IMR-90 (cell line): ENCODE measurements around the gene TIGD3. TPM values are rescaled to one million over a fixed set of nuclear protein-coding genes. Genes with fewer than 3 reads are reported as not detected.

Source experiments
- polyA plus RNA-seq, 3 experiments: library from polyadenylated mRNA; depleted of rRNA; stranded (reverse); fragments of >200 nt; gene quantifications; 2 replicates each; pipeline ENCODE4 v1.2.3, GENCODE V29; 2012; ENCODE audit warnings: low replicate concordance in 1 of 3
- total RNA-seq: library from RNA; depleted of rRNA; stranded (reverse); fragments of >200 nt; gene quantifications from 2 replicates; pipeline ENCODE4 v1.2.3, GENCODE V29; 2012; rRNA removed

TIGD3 gene
- total and polyA plus RNA-seq, 2 of the 4 experiments (the other 2 are of a cell fraction) = 0.12 TPM; not detected in 1

Other genes with a start within 250 kb of the TIGD3 start
- gene TM7SF2, start 242.9 kb upstream of the TIGD3 start, total RNA-seq = 4.7 and 5.7 TPM in 2 replicates
- 7.6 and 11.5 TPM in 2 replicates for gene TM7SF2, start 242.9 kb upstream of the TIGD3 start, polyA plus RNA-seq (2012; rRNA removed)
- gene ZNHIT2, start 237.1 kb upstream of the TIGD3 start, total RNA-seq = 3.6 and 3.9 TPM in 2 replicates
- 5.9 and 7.7 TPM in 2 replicates for gene ZNHIT2, start 237.1 kb upstream of the TIGD3 start, polyA plus RNA-seq (2012; rRNA removed)
- gene FAU, start 232.6 kb upstream of the TIGD3 start, total RNA-seq = 189 and 285 TPM in 2 replicates
- 652 and 804 TPM in 2 replicates for gene FAU, start 232.6 kb upstream of the TIGD3 start, polyA plus RNA-seq (2012; rRNA removed)
- 54.2 and 55.2 TPM in 2 replicates for gene MRPL49, start 232.4 kb upstream of the TIGD3 start, total RNA-seq
- 51.5 and 56.8 TPM in 2 replicates for gene MRPL49, start 232.4 kb upstream of the TIGD3 start, polyA plus RNA-seq (2012; rRNA removed)
- 8.3 and 9.5 TPM in 2 replicates for gene SYVN1, start 220.2 kb upstream of the TIGD3 start, total RNA-seq
- gene SYVN1, start 220.2 kb upstream of the TIGD3 start, polyA plus RNA-seq (2012; rRNA removed) = 45.7 and 52.9 TPM in 2 replicates
- gene SPDYC, start 184.5 kb upstream of the TIGD3 start, total RNA-seq = not detected in 2 replicates
- gene SPDYC, start 184.5 kb upstream of the TIGD3 start, polyA plus RNA-seq (2012; rRNA removed) = not detected in 2 replicates
- 62.8 and 110 TPM in 2 replicates for gene CAPN1, start 172.8 kb upstream of the TIGD3 start, total RNA-seq
- 182 and 263 TPM in 2 replicates for gene CAPN1, start 172.8 kb upstream of the TIGD3 start, polyA plus RNA-seq (2012; rRNA removed)
- 12.2 and 14.2 TPM in 2 replicates for gene POLA2, start 92.8 kb upstream of the TIGD3 start, total RNA-seq
- 17.3 and 19.9 TPM in 2 replicates for gene POLA2, start 92.8 kb upstream of the TIGD3 start, polyA plus RNA-seq (2012; rRNA removed)
- 5.2 and 5.3 TPM in 2 replicates for gene CDC42EP2, start 39.9 kb upstream of the TIGD3 start, total RNA-seq
- gene CDC42EP2, start 39.9 kb upstream of the TIGD3 start, polyA plus RNA-seq (2012; rRNA removed) = 27.5 and 31.3 TPM in 2 replicates
- gene DPF2, start 20.9 kb upstream of the TIGD3 start, total RNA-seq = 37.2 and 42.8 TPM in 2 replicates
- 54.3 and 62.5 TPM in 2 replicates for gene DPF2, start 20.9 kb upstream of the TIGD3 start, polyA plus RNA-seq (2012; rRNA removed)
- gene SLC25A45, start 27.9 kb downstream of the TIGD3 start, total RNA-seq = 0.56 and 0.72 TPM in 2 replicates
- gene SLC25A45, start 27.9 kb downstream of the TIGD3 start, polyA plus RNA-seq (2012; rRNA removed) = 1.2 and 1.3 TPM in 2 replicates
- gene FRMD8, start 31.9 kb downstream of the TIGD3 start, total RNA-seq = 10.8 and 11.3 TPM in 2 replicates
- 19.8 and 22.5 TPM in 2 replicates for gene FRMD8, start 31.9 kb downstream of the TIGD3 start, polyA plus RNA-seq (2012; rRNA removed)
- 30.1 and 38.0 TPM in 2 replicates for gene NEAT1, start 68.0 kb downstream of the TIGD3 start, total RNA-seq
- 56.3 and 114 TPM in 2 replicates for gene NEAT1, start 68.0 kb downstream of the TIGD3 start, polyA plus RNA-seq (2012; rRNA removed)
- gene MALAT1, start 144.3 kb downstream of the TIGD3 start, total RNA-seq = 3,569 and 5,244 TPM in 2 replicates
- 430 and 636 TPM in 2 replicates for gene MALAT1, start 144.3 kb downstream of the TIGD3 start, polyA plus RNA-seq (2012; rRNA removed)
- gene SCYL1, start 170.3 kb downstream of the TIGD3 start, total RNA-seq = 95.8 and 96.4 TPM in 2 replicates
- gene SCYL1, start 170.3 kb downstream of the TIGD3 start, polyA plus RNA-seq (2012; rRNA removed) = 150 and 172 TPM in 2 replicates
- 6.6 and 8.3 TPM in 2 replicates for gene LTBP3, start 203.6 kb downstream of the TIGD3 start, total RNA-seq
- 145 and 216 TPM in 2 replicates for gene LTBP3, start 203.6 kb downstream of the TIGD3 start, polyA plus RNA-seq (2012; rRNA removed)
- 69.7 and 75.6 TPM in 2 replicates for gene ZNRD2, start 215.7 kb downstream of the TIGD3 start, total RNA-seq
- 90.3 and 113 TPM in 2 replicates for gene ZNRD2, start 215.7 kb downstream of the TIGD3 start, polyA plus RNA-seq (2012; rRNA removed)
- gene FAM89B, start 217.8 kb downstream of the TIGD3 start, total RNA-seq = 12.0 and 14.2 TPM in 2 replicates
- 65.5 and 86.6 TPM in 2 replicates for gene FAM89B, start 217.8 kb downstream of the TIGD3 start, polyA plus RNA-seq (2012; rRNA removed)
- gene EHBP1L1, start 221.3 kb downstream of the TIGD3 start, total RNA-seq = 10.0 and 13.3 TPM in 2 replicates
- 27.4 and 29.0 TPM in 2 replicates for gene EHBP1L1, start 221.3 kb downstream of the TIGD3 start, polyA plus RNA-seq (2012; rRNA removed)
- gene KCNK7, start 241.0 kb downstream of the TIGD3 start, total RNA-seq = not detected in 2 replicates
- gene KCNK7, start 241.0 kb downstream of the TIGD3 start, polyA plus RNA-seq (2012; rRNA removed) = 0.09 and 0.34 TPM in 2 replicates